OCI-LY1 (cell line): ENCODE results near the gene GUK1.

Experiments used
- EZH2 ChIP-seq: fragments of 200-600 bp; sonication (generic), shearing (Covaris generic); IDR thresholded peaks from 2 replicates; pipeline ENCODE4 v1.8.0; 2017; ENCODE audit warnings: borderline replicate concordance, mixed run types, mild to moderate bottlenecking, antibody characterized with exemption, low read length, moderate library complexity, mixed read lengths
- TF ChIP-seq, protein P1 (sequence below): fragments of 200-600 bp; sonication (generic), shearing (Covaris generic); IDR thresholded peaks from 2 replicates; pipeline ENCODE4 v1.5.1; 2017; ENCODE audit warnings: mild to moderate bottlenecking, antibody characterized with exemption, low read length, moderate library complexity, mixed read lengths

DNA sequence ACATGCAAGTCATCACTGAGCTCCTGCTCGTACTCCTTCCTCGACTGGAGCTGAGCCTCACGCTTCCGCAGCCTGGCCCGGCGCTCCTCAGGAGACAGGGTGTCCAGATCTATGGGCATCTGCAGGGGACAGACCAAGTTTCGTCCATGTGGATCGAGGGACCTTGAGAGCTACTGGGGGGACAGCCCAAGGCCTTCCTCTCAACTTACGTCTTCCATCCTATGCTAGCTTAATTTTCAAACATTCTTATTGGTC lies 33.4 kb upstream of the GUK1 start:
- TF ChIP-seq, protein P1, sequence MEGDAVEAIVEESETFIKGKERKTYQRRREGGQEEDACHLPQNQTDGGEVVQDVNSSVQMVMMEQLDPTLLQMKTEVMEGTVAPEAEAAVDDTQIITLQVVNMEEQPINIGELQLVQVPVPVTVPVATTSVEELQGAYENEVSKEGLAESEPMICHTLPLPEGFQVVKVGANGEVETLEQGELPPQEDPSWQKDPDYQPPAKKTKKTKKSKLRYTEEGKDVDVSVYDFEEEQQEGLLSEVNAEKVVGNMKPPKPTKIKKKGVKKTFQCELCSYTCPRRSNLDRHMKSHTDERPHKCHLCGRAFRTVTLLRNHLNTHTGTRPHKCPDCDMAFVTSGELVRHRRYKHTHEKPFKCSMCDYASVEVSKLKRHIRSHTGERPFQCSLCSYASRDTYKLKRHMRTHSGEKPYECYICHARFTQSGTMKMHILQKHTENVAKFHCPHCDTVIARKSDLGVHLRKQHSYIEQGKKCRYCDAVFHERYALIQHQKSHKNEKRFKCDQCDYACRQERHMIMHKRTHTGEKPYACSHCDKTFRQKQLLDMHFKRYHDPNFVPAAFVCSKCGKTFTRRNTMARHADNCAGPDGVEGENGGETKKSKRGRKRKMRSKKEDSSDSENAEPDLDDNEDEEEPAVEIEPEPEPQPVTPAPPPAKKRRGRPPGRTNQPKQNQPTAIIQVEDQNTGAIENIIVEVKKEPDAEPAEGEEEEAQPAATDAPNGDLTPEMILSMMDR = no peak
- TF ChIP-seq EZH2 = no peak
